IPS DF 4.7 (cell line): ENCODE data around the gene MC5R.

Experiments used
- DNase-seq: peaks from one replicate; pipeline ENCODE4 v3.0.0-alpha.2; 2013; ENCODE audit warnings: low spot score; ENCODE audit errors: extremely low read depth

The MC5R gene

GRCh38 chr18:13823707-13824395, at the start of gene MC5R:
TSS of gene MC5R (plus strand) at chr18:13824149. CDS start at chr18:13825766, 1,617 bp downstream.
- no peak for DNase-seq

- no peak for DNase-seq
These were observed 48.9 kb upstream of the MC5R start for GRCh38 chr18:13775058-13775457.

GRCh38 chr18:13791181-13791580, 32.8 kb upstream of the MC5R start:
- no peak for DNase-seq

- DNase-seq = no peak
These were observed 30.1 kb upstream of the MC5R start for GRCh38 chr18:13793819-13794218.

GRCh38 chr18:13796515-13796914, 27.4 kb upstream of the MC5R start:
- no peak for DNase-seq

GRCh38 chr18:13797157-13797611, 26.8 kb upstream of the MC5R start:
- no peak for DNase-seq

- DNase-seq = no peak
These were observed 24.6 kb upstream of the MC5R start for GRCh38 chr18:13799396-13799795.

GRCh38 chr18:13800505-13801259, 23.3 kb upstream of the MC5R start:
- no peak for DNase-seq

- no peak for DNase-seq
These were observed 22.7 kb upstream of the MC5R start for GRCh38 chr18:13801260-13801601.

GRCh38 chr18:13804305-13804704, 19.6 kb upstream of the MC5R start:
- DNase-seq = no peak

- no peak for DNase-seq
These were observed 15.5 kb upstream of the MC5R start for GRCh38 chr18:13808294-13809042.

- no peak for DNase-seq
These were observed 14.9 kb upstream of the MC5R start for GRCh38 chr18:13809043-13809430.

- DNase-seq = no peak
These were observed 14.3 kb upstream of the MC5R start for GRCh38 chr18:13809531-13810255.

GRCh38 chr18:13810950-13811485, 12.9 kb upstream of the MC5R start:
- no peak for DNase-seq

GRCh38 chr18:13811993-13812392, 12.0 kb upstream of the MC5R start:
- no peak for DNase-seq

- no peak for DNase-seq
These were observed 10.6 kb upstream of the MC5R start for GRCh38 chr18:13813271-13813849.

- no peak for DNase-seq
These were observed 2.3 kb downstream of the MC5R start for GRCh38 chr18:13826209-13826608.

- DNase-seq = no peak
These were observed 8.0 kb downstream of the MC5R start for GRCh38 chr18:13831864-13832508.

GRCh38 chr18:13834496-13835015, 10.6 kb downstream of the MC5R start:
- no peak for DNase-seq

- no peak for DNase-seq
These were observed 11.3 kb downstream of the MC5R start for GRCh38 chr18:13835202-13835601.
